ENCODE data around the gene SRP68.

The SRP68 gene

DNA sequence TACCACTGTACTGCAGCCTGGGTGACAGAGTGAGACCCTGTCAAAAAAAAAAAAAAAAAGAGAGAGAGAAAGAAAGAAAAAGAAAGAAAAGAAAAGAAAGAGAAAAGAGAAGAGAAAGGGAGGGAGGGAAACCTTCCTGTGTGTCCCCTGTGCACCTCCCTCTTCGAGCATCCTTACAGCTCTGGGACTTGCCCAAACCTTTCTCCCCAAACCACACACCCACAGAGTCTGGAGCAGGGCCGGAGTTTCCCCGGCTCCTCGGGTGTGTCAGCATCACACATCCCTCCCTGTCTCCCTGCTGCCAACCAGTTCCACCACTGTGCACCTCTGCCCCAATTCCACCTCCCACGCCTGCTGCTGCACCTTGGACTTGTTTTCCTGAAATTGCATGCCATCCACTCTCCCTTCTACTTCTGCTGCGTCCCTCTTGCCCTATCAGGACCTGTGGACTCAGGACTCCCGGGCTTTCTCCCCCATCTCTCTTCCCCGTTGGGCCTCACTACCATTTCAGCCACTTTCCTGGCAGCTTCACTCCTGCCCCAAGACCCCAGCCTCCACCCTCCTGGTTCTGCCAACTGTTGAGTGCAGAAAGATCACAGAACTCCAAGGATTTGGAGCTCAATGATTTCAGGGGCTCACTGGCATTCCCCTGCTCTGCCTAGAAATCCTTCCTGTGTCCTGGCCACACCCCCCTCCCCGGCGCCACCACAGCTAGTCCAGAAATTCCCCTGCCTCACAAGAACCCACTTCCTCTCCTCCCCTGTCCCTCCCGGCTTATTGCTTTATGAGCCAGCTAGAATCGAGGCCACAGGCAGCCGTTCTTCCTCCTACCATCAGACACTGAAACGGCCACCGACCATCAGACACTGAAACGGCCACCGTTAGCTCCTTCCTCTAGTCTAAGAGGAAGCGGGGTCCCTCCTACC is 75.4 kb downstream of the SRP68 start:
- DNase-seq (ENCODE audit: low spot score), result peak; percentile 76

GRCh38 chr17:75995385-75995925 is 76.9 kb downstream of the SRP68 start:
- DNase-seq (ENCODE audit: low spot score), result no peak

DNA sequence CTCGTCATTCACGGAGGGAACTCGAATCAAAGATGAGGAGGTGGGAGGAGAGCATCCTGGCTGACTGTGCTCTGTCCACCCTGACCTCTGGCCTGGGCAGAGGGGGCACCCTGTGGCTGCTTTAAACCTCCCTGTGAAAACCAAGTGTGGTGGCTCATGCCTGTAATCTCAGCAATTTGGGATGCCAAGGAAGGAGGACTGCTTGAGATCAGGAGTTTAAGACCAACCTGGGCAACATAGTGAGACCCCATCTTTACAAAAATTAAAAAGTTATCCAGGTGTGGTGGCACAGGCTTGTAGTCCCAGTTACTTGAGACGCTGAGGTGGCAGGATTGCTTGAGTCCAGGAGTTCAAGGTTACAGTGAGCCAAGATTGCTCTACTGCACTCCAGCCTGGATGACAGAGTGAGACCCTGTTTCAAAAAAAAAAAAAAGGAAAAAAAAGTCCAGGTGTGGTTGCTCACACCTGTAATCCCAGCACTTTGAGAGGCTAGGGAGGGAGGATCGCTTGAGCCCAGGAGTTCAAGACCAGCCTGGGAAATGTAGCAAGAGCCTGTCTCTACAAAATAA is 77.4 kb downstream of the SRP68 start:
- DNase-seq (ENCODE audit: low spot score), result no peak

- DNase-seq (ENCODE audit: low spot score), result no peak
Observed at GRCh38 chr17:75991396-75991795, 80.9 kb downstream of the SRP68 start.

All from AG20443 (cell line).